GM18520 (cell line): ENCODE data around the gene DHX58.

ENCODE experiments used
- ATAC-seq: cut with Tn5 transposase; IDR thresholded peaks from one replicate; pipeline ENCODE4 v1.9.1; 2021; ENCODE audit not compliant: unreplicated experiment

Gene DHX58

DNA sequence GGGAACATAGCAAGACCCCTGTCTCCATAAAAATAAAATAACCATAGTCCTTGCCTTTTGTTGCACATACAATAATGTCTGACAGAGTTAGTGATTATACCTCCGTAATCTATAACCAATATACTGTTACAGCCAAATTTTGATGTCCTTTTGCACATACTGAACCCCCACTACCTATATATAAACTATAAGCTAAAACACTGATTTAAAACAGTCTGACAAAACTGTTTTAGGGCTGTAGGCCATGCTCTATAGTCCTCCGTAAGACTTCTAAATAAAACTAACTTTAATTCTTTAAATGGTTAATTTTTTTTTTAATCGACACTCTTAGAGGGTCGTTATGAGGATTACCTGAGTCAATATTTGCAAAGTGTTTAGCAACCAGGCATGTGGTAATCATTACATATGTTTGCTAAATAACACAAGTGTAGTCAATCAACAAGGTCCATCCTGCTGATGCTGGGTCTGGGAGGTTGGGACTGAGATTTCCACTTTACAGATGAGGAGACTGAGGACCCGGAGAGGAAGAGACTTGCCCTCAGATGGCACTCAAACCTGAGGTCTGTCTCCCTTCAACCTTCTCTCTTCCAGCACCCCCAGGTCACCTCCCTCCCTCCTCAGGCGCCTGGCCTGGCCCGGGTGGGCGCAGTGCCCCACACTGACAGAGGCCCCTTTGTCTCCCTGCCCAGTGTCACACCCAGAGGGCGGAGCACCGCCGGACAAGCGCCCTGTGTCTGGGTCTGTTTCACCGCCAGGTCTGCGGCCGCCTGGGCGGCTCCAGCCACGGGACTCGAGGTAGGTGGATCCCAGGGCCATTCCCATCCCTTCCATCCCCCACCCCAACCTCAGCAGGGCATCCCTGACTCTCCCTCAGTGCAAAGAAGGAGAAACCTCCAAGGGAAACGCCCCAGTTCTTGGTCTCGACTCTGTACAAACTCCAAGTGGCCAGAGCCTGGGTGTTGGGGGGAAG lies 24.5 kb downstream of the DHX58 start:
- no peak for ATAC-seq

DNA sequence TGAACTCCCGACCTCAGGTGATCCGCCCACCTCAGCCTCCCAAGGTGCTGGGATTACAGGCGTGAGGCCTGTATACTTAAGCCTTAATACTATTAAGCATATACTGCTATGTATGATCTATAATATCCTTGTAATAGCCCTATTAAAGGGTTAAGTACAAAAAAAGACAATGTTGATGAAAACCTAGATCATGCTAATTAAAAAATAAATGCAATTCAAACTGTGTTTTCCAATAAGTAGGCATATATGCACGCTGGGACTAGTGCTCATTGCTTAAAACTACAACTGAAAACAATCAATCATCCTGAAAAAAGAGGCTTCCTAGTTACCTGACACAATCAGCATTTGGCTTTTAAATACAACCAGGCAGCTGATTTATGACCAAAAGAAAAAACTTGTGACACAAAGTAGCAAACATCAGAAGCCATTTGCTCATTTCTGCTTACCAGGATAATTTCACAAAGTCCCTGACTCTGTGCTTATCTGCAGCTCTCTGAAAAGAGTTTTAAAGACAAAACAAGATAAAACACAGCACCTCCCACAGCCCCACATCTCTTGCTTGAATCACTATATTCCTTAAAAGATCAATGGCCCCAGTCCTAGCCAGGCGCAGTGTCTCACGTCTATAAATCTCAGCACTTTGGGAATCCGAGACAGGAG lies 25.3 kb downstream of the DHX58 start:
- no peak for ATAC-seq

DNA sequence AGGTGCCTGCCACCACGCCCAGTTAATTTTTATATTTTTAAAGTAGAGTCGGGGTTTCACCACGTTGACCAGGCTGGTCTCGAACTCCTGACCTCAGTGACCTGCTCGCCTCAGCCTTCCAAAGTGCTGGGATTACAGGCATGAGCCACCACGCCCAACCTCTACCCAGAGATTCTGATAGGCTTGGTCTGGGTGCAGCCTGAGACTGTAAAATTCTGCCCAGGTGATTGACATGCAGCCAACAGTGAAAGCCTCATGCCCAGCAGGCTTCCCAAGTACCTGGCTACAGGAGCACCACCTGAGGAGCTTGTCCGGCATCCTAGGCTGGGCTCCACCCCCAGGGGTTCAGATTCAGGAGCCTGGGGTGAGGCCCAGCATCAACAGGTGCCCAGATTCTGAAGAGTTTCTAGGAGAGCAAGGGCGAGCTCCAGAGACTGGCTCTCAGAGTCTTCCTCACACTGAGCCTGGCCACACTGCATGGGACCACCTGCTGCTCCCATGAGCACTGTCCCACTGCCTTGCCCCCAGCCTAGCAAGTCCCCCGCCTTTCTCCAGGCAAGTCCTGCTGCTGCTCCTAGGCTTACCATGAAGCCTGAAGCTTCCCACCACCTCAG lies 30.9 kb downstream of the DHX58 start:
- no peak for ATAC-seq

DNA sequence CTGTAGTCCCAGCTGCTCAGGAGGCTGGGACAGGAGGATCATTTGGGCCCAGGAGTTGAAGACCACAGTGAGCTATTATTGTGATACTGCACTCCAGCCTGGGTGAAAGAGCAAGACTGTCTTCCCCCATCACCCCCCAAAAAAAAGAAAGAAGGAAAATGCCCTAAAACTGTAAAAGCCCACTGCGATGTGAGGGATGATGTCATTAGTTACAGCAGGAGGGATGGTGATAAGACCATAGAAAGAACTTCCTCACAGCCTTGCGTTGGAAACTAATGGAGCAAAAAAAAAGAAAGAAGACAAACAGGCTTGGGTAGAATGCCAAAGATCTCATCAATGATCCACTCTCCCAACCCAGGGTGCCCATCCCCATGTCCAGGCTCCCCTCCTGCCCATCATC lies 33.0 kb downstream of the DHX58 start:
- no peak for ATAC-seq

DNA sequence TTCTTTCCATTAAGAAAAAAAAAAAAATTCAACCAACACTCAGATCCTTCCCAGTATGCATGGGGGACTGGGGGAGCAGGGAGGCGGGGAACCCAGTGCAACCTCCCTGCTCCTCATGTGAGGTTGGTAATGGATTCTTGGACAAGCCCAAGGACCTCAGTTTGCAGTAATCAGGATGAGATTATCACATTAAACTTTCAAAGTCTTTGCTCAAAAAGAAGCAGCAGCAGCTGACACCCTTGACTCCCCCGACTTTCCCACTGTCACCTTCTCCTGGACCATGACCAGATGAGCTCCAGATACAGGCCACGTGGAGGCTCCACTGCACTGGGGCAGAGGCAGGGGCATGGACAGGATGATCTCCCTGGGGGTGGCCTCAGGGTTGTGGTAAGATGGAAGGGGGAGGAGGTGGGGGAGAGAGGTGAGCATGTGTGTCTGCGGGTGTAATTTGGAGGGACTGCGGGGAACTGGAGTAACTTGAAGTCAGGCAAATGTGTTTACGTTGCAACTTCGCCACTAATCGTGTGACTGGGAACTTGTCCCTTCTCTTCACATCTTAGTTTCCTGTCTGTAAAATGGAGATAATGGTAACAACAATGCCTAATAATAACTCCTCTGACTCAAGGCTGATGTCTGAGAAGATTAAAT lies 34.0 kb downstream of the DHX58 start:
- ATAC-seq = no peak

DNA sequence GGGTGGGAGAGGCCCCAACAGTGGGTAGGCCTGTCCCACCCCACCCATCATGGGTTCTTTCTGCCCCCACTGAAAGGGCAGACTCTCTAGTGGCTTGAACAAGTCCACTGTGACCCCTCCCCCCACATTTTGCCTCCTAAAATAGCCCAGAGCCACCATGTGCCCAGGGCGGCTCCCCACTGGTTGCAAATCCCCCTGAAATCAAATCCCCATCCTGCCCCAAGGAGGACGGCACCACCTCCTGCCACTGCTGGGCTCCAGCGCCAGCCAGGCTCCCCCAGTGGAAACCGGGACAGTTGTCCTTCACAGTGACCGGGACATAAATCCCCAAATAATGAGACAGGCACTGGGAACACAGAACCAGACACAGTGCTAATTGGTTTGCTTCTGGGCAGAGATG lies 34.8 kb downstream of the DHX58 start:
- ATAC-seq = no peak

DNA sequence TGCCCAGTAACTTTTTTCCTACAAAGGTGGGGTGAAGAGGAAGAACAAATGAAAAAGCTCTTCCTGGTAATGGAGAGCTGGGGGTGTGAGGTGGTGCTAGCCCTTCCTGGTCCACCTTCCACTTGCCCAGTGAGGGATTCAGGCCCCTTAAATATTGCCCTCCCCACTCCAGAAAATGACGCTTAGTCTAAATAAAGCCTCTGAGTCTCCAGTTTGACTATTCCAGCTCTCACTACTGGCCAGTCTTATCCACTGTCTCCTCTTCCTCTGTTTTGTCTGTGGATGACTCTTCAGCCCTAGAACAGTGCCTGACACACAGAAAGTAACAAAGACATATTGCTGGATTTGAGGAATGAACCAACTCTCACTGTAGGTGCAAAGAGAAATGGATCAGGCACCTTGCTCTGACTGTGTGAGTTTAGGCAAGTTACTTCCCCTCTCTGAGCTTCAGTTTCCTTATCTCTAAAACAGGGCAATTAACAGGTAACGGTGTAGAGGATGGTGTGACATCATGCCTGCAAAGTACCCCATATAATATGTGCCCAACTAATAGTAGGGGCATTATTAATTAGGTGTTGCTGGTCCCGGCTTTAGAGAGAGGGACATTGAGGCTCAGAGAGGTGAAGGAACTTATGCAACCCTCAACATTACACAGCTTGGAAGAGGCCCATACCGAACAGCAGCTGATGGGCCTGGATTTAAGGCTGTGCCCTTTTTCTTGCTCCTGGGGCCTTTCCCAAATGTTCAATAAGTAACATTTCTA lies 35.5 kb downstream of the DHX58 start:
- ATAC-seq = no peak

DNA sequence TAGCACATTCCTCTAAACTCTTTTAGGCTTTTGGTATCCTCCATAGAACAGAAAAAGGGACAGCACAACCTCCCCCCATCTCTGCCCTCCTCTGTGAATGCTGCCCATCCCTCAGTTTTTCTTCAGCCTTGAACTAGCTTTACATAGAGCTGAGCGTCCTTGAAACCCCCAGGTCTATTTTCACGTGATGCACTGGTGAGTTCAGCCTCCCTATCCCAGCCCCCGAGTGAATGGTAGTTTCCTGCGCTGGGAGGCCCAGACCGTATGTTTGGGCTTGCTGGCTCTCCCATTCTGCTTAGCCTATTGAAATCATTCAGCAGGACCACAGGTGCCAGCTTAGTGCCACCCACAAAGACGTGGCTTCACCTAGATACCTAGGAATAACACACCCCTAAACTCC lies 36.7 kb downstream of the DHX58 start:
- no peak for ATAC-seq

DNA sequence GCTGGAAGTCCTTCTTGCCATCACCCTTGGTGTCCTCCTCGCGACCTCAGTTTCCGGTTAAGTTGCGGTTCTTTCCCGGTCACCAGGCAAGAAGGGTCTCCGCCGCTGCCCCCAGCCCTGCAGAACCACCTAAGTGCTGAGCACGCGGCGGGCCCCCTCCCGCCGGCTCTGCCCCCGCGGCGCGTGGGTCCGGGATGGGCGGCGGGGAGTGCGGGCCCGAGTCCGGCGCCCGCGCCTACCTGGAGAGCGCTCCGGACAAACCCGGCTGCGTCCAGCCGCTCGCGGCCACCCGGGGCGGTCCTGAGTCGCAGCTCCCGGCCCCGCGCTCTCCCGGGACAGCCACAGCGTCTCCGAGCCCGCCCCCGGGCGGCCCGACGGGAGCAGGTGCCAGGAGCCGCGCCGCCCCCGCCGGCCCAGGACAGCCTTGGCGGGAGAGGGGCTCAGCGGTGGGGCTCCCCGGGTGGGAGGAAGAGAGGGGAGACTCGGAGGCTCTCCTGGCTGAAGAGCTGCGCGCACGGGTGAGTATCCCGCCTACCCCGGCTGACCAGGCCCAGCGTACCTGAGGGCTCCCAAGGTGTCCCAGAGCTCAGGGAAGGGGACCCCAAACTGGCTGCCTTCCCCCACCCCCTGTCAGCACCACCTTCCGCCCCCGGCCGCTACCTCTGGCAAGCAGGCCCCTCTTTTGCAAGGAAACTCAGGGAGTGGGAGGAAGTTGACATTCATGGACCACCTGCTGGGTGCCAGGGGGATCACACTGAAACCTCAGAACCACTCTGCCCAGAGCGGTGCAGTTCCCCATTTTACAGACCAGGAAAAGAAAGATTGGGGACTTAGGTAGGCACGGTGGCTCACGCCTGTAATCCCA lies 40.0 kb downstream of the DHX58 start:
- ATAC-seq = no peak

DNA sequence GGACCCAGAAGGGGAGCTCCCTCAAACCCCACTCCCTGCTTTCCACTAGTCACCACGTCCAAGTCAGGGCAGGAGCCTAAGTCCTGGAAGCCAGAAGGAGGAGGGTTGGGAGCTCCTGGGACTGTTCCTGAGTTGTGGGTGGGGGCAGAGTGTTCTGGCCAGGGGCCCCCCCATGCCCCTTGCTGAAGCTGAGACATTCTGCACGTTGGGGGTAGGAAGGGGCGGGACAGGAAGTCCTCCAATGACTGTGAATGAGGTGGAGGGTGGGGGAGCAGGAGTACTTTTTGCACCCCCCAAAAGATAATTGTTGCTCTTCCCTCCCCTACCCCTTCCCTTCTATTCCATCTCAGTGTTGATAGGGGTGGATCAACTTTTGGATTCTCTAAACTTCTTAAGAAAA lies 40.7 kb downstream of the DHX58 start:
- no peak for ATAC-seq

DNA sequence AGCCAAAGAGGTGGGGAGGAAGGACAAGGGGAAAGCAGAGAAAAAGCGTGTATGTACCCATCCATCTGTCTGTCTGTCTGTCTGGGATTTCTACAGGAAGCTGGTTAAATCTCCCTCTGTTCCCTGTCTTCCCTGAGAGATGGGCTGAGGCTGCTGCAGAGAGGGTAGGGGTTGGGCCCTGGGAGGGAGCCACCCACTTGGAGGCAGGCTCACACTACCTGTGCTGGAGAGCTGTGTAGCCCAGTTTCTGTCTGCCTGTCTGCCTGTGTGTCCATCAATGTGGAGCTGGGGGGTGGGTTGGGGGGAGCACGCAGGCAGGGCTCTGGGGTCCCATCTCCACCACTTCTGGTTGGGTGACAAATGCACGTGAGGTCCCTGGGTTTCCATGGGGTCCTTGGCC lies 43.5 kb downstream of the DHX58 start:
- no peak for ATAC-seq

DNA sequence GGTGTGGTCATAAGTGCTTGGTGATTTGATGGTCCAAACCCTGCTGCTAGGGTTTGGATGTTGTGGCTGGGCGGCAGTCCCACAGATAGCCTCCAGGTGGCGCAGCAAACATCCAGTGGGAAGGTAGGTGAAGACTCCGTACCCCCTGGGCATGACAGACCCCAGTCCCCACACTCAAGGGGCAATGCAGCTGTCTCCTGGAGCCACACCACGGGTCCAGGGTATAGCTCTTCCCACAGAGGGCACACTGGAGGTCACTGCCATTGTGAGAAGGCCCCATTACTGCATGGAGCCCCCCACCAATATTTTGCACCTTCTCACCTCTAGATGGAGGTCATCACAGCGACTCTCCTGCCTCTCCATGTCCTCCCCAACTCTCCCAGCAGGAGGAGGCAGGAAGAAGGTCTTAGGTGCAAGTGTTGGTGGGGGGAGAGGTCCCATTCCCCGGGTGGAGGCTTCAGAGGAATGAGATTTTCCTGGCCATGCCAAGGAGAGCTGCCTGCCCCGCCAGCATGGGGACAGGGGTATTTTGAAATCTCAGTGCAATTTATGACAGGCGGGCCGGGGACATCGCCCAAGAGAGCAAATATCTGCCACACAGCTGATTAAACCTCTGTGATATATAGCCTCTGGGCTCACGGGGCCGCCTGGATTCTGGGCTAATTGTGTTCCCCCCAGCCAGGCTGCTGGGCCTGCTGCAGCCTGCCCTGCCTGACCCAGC lies 45.0 kb downstream of the DHX58 start:
- no peak for ATAC-seq

DNA sequence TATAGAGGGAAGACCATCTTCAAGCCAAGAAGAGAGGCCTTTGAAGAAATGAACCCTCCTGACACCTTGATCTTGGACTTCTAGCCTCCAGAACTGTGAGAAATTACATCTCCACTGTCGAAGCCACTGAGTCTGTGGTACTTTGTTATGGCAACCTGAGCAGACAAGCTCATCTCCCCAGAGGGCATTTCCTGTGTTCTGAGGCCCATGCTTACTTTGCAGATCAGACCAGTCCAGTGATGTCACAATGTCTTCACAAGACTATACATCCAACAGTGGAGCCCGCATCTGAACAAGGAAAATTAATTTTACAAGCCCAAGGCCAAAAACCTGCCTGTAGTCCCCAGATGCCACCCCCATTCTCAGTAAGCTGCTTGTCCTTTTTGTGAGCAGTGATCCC lies 47.3 kb downstream of the DHX58 start:
- no peak for ATAC-seq

DNA sequence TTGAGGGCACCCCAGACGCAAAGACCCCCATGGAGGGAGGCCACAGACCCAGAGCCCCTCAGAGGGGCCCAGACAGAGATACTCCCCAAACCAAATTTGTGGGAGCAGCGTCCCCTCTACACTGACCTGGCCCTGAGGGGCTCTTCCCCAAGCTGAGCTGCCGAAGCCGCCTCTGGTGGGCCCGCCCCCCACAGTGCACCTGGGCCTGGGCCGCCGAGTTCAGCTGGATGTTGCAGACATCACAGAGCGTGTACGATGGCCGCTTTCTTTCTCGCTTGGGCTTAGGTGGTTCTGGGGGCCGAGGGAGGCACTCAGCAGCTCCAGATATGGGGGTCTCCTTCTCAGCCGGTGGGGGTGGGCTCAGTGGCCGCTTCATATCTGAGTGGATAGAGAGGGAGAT lies 49.8 kb downstream of the DHX58 start:
- no peak for ATAC-seq

DNA sequence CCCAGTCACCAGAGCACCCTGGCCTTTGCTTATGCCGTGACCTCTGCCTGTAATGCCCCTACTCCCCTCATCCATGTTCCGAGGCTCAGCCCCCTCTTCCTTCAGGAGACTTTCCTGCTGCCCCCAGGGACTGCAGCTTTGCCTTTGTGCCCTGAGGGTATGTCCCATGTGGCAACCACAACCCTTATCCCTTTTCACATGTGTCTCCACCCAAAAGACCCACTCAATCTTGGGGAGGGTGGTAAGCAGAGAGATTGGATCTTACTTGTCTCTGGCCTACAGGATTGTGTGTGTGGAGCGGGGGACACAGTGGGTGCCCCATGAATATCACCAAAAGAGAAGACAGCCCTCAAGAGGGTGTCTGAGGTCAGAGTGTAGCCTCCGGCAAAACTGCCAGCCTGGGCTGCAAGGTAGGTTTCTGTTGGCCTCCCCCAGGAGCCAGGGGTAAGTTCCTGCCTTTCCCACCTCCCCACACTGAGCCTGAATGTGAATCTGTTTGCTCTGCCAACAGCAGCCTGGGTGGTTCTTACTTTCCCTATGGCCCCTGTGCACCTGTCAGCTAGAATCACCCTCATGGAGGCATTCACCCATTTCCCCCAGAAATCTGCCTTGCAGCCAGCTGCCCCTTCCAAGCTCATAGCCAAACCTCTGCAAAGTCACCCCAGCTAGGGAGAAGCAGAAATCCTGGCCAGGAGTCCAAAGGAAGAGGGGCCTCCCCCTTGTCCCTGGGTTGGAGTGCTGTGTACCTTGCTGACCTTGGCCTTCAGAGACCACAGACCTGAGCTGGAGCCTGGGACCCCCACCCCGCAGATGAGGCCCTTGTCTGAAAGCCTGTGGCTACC lies 50.6 kb downstream of the DHX58 start:
- no peak for ATAC-seq

DNA sequence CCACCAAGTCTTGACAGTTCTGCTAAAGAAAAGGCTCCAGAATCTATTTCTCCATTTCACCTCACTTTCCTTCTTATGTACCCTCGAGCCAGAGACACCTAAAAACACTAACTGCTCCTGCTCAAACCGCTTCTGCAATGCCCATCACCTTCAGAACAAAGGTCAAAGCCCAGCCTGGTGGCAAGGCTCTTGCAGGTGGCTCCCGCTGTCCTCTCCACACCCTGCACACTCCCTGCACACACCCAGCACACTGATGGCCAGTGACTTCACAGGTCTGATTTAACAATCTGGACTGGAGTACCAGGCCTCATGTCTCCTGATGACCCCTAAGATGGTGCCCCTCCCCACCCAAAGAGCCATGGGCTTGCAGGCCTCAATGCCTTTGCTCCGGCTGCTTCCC lies 52.3 kb downstream of the DHX58 start:
- ATAC-seq = no peak

DNA sequence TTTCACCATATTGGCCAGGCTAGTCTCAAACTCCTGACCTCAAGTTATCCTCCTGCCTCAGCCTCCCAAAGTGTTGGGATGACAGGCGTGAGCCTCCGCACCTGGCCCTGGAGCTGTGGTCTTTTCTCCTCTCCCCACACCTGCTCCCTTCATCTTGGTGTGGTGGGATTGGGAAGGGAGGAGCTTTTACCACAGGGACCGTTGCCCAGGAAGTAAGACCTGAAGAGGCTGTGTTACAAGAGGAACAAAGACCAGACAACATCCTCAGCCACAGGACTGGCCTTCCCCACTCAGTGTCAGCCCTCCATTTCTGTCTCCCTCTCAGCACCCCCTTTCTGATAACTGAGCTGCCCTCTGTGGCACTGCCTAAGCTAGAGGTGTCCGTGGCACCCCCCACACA lies 52.7 kb downstream of the DHX58 start:
- ATAC-seq = no peak

DNA sequence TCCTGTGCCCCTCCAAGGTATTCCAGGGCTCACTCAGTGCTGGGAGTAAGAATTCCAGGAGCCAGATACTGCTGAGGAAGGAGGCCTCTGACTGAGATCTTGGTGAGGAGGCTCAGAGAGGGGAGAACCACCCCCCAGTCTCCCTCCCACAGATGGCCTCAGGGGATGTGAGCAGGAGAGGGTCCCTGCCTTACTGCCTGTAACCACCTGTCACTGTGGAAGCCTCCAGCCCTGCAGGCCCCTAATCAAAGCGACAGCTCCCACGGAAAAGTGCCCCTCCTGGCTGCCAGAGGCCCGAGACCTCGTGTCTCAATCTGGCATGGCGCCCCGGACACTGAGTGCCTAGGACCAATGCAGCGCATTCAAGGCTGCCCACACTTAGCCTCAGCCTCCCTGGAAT lies 54.5 kb downstream of the DHX58 start:
- ATAC-seq = no peak
